Activated CD8-positive, alpha-beta memory T cell treated with anti-CD3 and anti-CD28 coated beads for 1 hour (primary cell): ENCODE results near the gene MACROD2.

Experiments used
- DNase-seq, 2 donors: peaks; one replicate each; pipeline ENCODE4 v3.0.0-alpha.2; 2020; ENCODE audit warnings: low read depth in 1 of 2; ENCODE audit errors: extremely low read depth in 1 of 2

The MACROD2 gene

DNA sequence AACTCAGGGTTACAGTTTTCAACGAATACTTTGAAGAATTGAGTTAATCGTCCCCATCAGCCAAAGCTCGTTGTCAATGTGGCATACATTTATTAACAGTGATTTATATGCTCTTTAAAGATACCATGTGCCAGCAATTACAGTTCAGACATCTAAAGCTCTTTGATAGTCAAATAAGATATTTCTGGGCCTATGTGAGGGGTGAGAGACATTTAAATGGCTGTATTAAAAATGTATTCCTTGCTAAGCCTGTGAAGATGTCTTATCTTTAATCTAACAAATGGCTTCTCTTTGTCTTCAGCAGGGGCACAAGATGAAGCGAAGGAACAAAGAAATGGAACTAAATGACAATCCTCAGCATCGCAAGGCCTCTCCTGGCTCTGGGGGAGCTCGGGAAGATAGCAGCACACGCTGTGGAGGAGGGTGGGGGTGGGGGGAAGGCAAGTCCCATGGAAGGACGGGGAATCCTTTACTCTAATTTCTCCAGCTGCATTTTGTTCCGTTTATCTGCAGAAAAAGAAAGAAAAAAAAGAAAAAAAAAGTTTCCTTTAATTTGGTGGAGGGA, 2054.3 kb downstream of the MACROD2 start:
- no peak for DNase-seq

DNA sequence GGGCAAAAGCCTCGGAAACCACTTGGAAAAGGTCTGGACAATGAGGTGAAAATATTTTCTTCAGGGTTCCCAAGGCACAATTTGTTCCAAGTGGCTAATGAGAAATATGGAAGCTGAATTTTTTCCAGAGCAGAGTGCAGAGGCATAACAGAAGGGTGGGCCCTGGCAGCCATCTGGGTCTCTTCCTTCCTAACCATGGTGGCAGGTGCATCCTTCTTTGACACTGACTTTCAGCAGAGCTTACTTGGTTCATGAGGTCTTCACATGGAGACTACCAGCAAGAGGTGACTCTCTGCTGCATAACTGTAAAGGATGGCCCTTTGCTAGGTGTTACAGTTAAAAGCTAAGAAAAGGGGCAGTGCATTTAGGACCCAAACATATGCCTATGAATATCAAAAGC, 2055.1 kb downstream of the MACROD2 start:
- no peak for DNase-seq

DNA sequence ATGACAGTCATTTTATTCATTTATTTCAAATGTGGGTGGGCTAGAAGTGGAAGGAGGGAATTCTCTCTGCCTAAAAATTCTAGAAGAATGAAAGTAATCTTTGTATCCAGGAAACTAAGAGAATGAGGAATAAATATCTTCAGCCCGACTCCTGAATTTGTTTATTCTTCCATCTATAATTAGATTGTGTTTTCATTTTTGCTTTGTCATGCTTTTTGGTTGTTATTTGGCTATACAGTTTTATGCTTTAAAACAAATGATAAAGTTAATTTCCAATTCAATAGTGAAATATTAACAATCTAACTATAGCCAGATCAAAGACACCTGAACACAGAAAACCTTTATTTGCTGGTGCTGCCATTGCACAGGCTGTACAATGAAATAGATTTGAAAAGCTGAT, 2056.7 kb downstream of the MACROD2 start:
- no peak for DNase-seq

DNA sequence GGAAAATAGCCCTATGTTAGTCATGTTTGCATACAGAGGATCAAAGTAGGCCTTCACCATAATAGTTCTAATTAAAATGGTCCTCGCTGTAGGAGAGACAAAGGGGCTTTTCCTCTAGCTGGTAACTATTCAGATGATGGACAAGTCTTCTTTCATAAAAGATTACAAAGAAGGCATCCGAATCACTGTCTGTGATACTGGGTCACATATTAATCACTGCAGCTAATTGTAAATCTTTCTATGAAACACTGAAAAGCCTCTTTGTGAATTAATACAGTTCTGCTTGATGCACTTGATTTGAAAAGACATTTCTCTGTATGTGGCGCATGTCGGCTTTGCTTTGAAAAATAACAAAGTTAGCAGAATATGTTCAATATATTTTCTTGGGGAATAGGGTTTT, 2057.1 kb downstream of the MACROD2 start:
- DNase-seq: no peak

DNA sequence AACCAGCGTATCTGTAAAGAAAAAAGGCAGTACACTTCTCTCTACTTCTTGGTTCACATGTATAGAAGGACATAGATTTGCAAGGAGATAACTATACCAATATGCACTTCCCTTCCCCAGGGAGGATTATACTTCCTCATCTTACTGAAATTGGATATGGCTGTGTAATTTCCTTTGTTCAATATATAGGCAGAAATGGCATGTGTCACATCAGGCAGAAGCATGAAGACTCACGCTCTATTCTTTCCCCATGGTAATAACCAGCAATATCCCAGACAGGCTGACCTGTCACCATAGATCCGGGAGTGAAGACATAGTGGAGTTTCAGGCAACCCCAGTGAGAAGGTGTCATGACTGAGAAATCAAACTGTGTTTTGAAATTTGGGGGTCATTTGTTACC, 2059.7 kb downstream of the MACROD2 start:
- no peak for DNase-seq

DNA sequence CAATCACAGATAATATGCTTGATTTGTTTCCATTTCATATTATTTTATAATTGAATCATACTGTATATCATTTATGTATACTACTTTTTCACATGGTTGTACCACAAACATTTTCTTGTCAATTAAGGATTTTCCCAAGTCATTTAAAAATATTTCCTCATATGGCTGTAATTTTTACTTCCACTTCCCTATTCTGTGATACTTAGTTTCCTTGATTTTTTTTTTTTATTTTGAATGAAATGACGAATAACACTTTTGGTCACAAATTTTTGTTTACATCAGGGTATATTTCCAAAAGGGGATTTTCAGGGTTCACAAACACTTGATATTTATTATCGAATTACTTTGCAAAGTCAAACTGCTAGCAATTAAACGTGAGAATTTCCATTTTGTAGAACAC, 2062.3 kb downstream of the MACROD2 start:
- DNase-seq: no peak

DNA sequence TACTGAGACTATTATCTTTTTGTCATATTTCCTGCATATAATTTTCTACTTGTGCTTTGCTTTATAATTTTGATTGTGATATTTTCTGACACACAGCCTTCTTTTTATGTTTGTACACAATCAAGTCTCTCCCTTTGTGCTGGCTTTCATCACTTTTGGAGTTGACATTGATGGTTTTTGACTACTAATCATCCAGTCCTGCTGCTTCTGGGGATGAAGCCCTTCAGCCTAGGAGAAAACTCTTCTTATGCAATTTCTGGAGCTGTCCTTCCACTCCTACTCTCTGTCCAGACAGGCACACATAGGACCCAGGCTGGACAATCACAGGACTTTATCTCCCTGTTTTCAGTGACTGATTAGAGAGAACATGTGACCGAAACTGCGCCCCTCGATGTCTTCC, 2063.0 kb downstream of the MACROD2 start:
- DNase-seq: no peak

DNA sequence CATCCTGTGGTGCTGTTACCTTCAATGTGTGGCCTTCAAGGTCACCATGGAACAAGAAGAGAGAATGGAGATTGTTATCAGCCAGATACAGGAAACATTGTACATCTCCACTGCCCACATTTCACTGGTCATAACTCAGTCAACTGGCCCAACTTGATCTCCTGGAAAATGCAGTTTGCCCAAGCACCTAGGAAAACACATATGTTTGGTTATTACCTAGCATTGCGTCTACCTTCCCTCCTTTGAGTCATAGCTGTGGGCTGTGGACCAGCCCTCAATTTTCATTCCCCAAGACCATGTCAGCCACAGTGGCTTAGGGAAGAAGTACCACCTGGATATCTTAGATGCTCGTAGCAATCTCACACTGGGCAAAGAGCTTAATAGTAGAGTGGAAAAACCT, 2064.5 kb downstream of the MACROD2 start:
- DNase-seq: no peak

DNA sequence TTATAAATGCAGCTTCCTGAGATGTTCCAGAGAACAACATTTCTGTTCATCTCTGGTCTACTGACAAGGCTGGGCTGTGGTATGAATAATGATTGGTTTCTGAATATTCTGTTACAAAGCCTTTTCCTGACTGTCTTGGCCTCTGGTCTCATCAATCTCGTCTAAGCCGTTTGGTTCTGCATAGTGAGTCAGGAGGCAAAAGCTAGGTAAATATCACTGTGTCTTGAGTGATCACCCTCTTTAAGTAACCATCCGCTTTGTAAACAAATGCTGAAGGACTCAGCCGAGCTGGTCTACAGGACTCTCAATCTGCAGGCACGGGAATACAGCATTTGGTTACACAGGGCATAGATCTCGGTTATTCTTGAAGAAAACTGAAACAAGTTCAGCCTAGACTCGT, 2066.0 kb downstream of the MACROD2 start:
- no peak for DNase-seq

DNA sequence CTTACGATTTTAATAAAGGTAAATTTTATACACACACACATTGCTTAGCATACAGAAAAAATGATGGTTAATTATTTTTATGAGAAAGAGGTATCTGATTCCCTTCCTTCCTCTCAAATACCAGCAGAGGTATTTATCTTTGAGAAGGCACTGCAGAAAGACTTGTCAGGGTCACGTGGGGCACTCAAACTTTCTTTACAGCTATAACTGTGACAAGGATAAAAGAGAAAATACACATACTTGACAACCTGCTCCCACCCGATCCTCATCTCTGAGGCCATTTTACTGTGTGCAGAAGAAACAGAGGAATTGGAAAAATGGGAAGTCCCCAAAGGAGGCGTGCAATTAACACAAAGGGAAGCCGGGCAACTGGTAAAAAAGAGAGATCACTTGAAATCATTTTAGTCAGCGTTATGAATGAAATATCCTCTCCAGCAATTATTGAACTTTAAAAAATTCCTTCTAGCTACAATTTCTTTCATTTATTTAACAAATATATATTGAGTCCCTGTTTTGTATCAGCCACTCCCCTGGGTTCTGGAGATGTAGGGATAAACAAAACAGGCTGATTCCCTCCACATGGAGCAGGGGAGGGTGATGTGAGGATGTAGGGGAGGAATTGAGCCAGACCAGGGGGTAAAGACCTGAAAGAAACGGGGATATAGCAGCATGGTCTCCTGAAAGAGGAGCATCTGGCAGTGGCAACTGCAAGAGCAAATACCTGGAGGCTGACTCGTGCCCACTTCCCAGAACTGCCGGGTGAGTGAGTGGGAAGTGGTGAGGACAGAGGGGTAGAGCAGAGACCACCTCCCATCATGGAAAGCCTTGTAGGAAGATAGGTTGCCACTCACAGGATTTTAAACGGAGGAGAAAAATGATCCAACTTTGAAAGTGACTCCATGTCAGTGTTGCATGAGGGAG, 2067.6 kb downstream of the MACROD2 start:
- DNase-seq: no peak

DNA sequence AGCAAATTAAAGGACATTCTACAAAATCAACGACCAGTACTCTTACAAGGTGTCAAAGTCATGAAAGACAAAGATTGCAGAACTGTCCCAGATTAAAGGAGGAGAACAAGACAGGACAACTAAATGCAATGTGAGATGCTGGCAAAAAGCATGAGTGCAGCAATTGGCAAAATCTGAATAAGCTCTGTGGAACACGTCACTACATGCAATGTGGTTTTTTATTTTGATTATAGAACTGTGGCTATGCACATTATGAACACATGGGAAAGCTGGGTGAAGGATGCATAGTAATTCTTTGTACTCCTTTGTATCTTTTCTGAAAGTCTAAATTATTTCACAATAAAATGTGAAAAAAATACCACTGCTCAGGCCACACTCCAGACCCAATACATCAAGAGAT, 2068.6 kb downstream of the MACROD2 start:
- no peak for DNase-seq

DNA sequence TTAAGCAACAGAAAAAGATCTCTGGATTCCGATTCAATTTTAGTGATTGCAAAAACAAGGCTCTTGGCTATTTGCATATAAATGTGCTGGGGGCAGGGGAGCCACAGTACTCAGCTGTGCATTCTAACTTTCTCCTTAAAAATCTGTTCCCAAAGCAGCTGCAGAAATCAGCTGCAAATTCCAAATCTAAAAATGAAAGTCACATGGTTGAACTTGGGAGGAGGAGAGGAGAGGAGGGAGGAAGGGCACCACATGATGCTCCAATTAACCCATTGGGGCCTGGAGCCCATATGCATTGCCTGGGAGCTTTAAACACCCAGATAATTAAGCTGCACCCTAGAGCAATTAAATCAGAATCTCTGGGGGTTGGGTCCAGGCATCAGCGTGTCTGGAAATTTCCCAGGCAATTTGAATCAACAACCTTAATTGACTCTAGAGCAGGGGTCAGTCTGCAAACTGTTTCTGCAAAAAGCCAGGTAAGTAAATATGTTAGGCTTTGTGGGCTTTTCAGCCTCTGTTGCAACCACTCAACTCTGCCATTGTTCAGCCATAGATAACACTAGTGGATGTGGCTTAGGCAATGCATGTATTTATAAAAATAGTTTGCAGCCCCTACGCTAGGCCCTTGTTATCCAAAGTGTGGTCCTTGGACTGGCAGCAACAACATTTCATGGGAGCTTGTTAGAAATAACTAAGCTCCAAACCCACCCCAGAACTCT, 2069.8 kb downstream of the MACROD2 start:
- DNase-seq: no peak

DNA sequence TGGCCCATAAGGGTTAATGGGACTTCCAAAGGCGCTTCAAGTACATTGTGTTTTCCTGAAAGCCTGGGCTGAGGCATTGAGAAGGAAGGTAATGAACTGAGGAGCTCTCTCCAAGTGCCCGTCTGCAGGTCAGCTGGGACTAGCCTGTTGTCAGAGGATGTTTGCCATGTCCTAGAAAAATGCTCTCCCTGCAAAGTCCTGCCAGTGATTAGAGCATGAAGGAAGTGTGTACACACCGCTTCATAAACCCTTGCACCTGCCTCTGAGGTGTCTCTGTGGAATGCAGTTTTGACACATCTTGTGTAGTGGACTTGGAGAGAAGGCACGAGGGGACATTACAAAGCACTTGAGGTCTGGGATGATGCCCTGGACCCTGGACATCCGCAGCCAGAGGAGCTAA, 2071.3 kb downstream of the MACROD2 start:
- DNase-seq: no peak

DNA sequence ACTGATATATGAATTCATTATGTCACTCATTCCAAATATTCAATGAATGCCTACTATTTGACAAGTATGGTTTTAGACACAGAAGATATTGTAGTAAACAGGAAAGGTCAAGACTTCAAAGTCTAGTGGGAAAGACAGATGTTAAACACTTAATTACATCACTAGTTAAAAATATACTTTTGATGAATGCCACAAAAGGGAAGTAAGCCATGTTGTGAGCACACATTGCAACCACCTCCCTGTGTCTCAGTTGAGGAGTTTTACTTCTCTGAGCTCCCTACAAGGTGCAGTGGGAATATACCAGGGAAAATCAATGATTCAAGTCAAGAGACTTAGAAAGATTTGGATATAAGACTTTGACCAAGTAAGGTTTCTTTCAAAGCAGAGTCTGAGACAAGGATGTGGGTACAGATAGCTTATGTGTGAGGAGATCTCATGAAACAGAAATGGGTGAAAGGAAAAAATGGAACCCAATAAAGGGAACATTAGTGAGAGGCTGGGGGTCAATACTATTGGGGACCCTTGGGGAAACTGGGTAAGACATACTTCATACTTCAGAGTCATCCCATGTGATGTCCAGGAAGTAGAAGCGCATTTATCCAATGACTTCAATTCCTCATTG, 2074.2 kb downstream of the MACROD2 start:
- no peak for DNase-seq

DNA sequence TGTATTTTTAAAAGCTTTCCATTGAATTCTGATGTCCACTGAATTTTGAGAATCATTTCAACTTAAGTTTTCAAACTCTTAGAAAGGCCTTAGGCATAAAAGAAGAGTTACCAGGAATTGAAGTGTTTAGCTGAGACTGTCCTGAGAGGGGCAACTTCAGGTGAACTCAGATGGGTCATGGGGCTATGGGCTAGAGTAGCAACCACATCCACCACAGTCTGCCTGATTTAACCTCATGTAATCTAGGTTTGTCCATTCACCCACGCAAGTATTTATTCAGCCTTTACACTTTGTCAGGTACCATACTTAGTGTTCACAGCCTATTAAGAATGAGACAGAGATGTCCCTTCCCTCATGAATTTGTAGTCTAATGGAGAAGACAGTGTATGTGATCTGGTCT, 2076.9 kb downstream of the MACROD2 start:
- no peak for DNase-seq

DNA sequence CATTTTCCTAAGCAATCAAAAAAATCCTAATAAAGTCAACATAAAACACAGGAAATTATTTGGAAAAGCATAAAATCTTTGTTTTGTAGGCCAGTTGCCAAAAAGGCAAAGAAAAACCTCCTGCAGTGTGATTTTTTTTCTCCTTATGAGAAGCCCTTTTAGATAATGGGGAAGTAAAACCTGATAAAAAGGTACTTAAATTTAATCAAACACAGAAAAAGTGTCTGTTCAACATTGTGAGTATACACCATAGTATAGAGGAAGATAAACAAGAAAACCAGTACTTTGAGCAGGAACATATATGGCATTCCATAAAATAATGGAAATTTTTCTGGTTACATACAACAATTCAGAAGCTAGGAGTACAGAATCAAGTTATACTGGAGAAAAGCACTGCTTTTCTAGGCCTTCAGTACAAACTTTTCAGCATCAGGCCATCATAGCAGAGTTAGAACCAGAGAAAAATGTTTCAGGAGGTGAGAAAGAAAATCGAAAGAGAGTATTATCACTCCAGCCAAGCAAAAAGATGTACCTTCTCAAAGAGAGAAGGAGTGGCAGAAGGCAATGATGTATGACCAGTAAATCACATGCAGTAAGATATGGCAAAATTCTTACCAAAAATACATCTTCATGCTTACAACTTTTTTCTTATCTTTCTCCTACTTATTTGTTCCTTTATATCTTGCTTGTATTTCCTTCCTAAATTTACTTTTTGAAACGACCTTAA, 2083.0 kb downstream of the MACROD2 start:
- no peak for DNase-seq

DNA sequence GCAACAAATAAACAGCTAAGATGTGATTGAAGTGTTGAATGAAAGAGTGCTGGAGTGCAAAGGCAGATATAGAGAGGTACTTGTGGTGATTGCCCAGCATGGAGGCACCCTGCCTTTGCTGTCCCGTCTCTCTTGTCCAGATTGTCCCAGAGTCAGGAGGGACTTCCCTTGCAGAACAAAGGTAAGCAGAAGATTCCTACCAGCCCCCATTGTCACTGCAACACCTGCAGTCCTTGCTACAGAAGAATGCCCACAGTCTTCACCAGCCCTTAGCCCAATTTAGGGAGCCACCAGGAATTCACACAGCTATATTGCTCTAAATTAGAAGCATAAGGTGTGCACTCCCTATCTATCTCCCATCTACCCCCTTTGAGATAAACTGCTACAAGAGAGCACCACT, 2086.1 kb downstream of the MACROD2 start:
- DNase-seq: no peak

DNA sequence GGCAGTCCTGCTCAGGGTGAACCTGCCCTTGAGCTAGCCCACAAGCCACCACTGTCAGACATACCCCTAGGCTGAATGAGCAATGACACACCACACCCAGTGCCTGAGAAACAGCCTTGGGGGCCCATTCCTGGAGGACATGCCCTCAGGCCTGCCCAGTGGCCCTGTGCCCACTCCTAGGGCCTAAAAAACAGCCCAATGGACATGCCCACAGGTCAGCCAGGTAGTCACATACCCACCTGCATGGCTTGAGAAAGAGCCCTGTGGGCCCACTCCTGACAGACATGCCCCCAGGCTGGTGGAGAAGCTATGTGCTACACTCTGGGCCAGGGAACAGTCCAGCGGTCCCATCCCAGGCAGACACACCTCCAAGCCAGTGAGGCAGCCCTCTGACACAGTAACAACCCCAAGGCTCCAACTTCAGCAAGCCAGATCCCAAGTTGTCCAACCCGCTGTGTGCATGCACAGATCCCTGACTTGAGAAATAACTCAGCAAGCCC, 2086.8 kb downstream of the MACROD2 start:
- no peak for DNase-seq

DNA sequence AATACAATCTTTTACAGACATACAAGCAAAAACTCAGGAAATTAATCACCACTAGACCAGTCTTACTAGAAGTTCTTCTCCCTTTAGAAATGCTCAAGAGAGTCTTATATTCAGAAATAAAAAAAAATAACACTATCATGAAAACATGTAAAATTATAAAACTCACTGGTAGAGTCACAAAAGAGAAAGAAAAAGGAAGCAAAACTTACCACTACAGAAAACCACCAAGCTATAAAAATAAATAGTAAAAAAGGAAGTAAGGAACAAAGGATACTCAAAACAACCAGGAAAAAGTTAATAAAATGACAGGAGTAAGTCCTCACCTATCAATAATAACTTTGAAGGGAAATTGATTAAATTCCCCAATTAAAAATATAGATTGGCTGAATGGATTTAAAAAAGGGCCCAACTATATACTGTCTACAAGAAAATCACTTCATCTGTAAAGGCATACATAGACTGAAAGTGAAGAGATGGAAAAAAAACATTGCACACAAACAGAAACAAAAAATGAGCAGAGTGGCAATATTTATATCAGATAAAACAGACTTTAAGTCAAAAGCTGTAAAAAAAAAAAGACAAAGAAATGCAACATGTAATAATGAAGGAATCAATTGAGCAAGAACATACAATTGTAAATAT, 2088.4 kb downstream of the MACROD2 start:
- no peak for DNase-seq

DNA sequence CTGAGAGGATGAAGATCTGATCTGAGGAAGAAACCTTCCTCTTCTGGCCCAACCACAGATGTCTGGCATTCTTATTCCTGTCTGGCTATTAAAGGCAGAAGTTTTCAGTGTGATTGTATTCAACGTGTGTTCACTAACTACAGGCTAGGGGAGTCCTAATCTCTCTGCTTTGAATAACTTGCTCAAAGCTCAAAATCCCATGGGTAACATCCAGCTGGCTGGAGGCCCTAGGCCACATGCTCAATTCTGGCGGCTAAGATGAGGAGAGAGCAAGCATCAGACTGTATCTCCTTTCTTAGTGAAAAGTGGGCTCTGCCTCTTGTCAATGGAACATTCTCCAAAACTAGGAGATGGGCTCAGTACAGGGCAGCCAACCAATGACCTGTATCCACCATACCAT, 2099.9 kb downstream of the MACROD2 start:
- DNase-seq: no peak
